Eye (tissue), 1 donor: ENCODE measurements around the gene EAPP.
A peak's percentile ranks its signal among the peaks of the same experiment; 100 is the strongest.
"Not testable (repeated sequence)": the region's sequence is repeated elsewhere in the genome, so short reads cannot be mapped to it uniquely, and the experiment has no call there.

Source experiments
- DNase-seq: peaks from one replicate; pipeline ENCODE4 v3.0.0-alpha.2; 2015

Gene EAPP

GRCh38 chr14:34538096-34538495 is 1.4 kb downstream of the EAPP start:
- not testable (repeated sequence) for DNase-seq

GRCh38 chr14:34537677-34538009 is 1.9 kb downstream of the EAPP start:
- no peak for DNase-seq

GRCh38 chr14:34536951-34537676 is 2.4 kb downstream of the EAPP start:
- DNase-seq, result no peak

- DNase-seq, result no peak
These were observed 11.9 kb downstream of the EAPP start for GRCh38 chr14:34527591-34527990.

GRCh38 chr14:34524216-34524615 is 15.3 kb downstream of the EAPP start:
- DNase-seq, result not testable (repeated sequence)

GRCh38 chr14:34522496-34522895 is 17.0 kb downstream of the EAPP start:
- no peak for DNase-seq

- not testable (repeated sequence) for DNase-seq
These were observed 18.4 kb downstream of the EAPP start for GRCh38 chr14:34521071-34521470.

- not testable (repeated sequence) for DNase-seq
These were observed 19.1 kb downstream of the EAPP start for GRCh38 chr14:34520304-34520970.

- no peak for DNase-seq
These were observed 31.6 kb downstream of the EAPP start for GRCh38 chr14:34507884-34508283.

- DNase-seq, result no peak
These were observed 32.0 kb downstream of the EAPP start for GRCh38 chr14:34507459-34507858.

- not testable (repeated sequence) for DNase-seq
These were observed 34.4 kb downstream of the EAPP start for GRCh38 chr14:34505124-34505491.

- not testable (repeated sequence) for DNase-seq
These were observed 35.5 kb downstream of the EAPP start for GRCh38 chr14:34504027-34504426.

- DNase-seq, result no peak
These were observed 36.8 kb downstream of the EAPP start for GRCh38 chr14:34502545-34503225.

- DNase-seq, result no peak
These were observed 37.5 kb downstream of the EAPP start for GRCh38 chr14:34502001-34502400.

- DNase-seq, result no peak
These were observed 38.4 kb downstream of the EAPP start for GRCh38 chr14:34501004-34501580.

GRCh38 chr14:34498684-34499412 is 40.7 kb downstream of the EAPP start:
- DNase-seq, result peak; percentile 7

- peak; percentile 67 for DNase-seq
These were observed 42.6 kb downstream of the EAPP start for GRCh38 chr14:34496679-34497513.

- no peak for DNase-seq
These were observed 43.4 kb downstream of the EAPP start for GRCh38 chr14:34496007-34496678.

GRCh38 chr14:34489324-34489723 is 50.2 kb downstream of the EAPP start:
- DNase-seq, result no peak

GRCh38 chr14:34488528-34488927 is 51.0 kb downstream of the EAPP start:
- no peak for DNase-seq

- DNase-seq, result no peak
These were observed 54.8 kb downstream of the EAPP start for GRCh38 chr14:34484726-34485125.
